COR-L47 (cell line): Measurements from ENCODE around the gene EXOC1.
A peak's percentile ranks its signal among the peaks of the same experiment; 100 is the strongest.

Source experiments
- DNase-seq: peaks from one replicate; lab custom pipeline; 2025; lab: John Stamatoyannopoulos, UW

Gene EXOC1

GRCh38 chr4:55857586-55857985 is 4.1 kb downstream of the EXOC1 start:
- DNase-seq: no peak

DNA sequence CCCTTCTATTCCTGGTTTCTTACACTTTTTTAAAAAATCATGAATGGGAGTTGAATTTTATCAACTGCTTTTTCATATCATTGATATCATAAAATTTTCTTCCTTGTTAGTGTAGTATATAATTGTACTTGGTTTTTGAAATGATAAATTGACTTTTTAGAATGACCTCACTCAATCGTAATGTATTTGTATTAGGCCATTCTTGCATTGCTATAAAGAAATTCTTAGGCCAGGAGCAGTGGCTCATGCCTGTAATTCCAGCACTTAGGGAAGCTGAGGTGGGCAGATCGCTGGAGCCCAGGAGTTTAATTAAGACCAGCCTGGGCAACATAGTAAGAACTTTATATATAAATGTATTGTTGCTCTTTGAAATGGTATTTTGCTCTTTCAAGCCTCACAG is 6.3 kb downstream of the EXOC1 start:
- DNase-seq: no peak

DNA sequence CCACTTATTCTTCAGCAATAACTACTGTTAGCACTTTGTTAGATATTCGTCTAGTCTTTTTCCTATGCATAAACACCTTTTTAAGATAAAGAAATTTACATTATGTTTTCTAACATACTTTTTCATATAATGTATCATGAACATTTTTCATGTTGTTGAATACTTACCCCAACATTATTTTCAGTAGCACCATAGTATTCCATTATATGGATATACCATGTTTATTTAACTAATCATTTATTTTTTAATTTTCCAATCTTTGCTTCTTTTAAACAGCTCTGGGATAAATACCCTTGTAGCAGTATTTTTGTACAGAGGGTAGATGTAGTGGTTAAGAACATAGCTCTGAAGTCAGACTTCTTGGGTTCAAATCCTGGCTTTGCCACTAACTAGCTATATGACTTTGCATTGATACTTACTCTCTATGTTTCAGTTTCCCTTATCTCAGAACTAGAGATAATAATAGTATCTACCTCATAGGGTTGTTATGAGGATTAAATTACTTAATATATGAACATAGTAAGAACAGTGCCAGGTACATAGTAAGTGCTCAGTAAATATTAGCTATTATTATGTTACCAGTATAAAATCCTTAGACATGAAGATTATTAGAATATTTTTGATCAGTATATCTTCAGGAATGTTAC is 11.3 kb downstream of the EXOC1 start:
- no peak for DNase-seq

DNA sequence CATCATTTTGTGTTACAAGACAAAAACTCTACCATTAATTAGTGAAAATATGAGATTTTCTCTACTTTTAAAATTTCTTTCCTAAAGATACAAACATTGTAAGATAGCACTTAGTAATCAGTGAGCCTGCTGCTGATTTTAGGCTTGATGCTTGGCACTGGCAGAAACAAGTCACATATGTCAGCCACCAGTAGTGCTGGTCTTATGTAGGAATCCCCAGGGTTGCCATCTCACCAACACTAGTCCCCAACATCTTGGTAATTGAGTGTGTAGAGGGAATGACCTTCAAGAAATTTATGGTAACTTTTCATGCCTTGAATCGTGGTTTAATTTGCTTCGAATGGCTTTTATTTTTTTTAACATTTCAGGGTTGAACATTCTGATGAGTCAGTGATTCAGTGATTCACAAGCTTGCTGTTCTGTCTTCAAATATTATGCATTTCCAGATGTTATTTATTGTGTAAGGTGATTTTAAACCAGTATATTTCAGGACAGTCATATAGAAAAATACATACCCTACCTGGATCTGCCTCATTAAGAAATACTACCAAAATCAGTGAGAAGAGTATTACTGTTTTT is 11.9 kb downstream of the EXOC1 start:
- no peak for DNase-seq

DNA sequence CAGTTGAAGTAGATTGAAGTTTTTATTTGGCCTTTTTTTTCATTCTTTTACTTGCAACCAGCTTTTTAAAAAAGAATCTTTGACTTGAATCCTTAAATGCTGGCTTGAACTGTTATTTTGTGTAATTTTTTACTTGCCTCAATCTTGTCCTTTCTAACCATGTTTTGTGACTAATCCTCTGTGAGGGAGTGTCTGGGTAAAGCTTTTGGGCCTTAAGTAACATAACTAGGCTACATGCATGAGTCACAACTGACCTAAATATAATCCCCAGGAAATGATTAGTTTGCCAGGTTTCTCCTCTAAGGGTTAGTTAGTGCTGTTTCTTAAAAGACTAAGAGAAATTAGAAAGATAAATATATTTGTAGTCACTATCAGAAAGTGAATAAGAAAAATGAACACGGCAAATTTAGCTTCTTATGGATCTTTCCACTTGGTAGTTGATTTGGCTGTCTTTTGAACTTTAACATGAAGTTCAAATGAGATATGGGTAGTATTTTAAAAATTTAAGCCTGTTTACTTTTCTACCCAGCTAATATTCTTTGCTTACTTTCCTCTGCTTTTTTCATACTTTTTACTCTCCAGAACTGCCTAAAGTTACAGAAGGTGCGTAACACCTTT is 13.0 kb downstream of the EXOC1 start:
- no peak for DNase-seq

GRCh38 chr4:55866973-55867574 is 13.6 kb downstream of the EXOC1 start:
- peak; percentile 47 for DNase-seq

- no peak for DNase-seq
These were observed 15.2 kb downstream of the EXOC1 start for GRCh38 chr4:55868581-55869090.

- no peak for DNase-seq
These were observed 17.9 kb downstream of the EXOC1 start for GRCh38 chr4:55871299-55871800.

DNA sequence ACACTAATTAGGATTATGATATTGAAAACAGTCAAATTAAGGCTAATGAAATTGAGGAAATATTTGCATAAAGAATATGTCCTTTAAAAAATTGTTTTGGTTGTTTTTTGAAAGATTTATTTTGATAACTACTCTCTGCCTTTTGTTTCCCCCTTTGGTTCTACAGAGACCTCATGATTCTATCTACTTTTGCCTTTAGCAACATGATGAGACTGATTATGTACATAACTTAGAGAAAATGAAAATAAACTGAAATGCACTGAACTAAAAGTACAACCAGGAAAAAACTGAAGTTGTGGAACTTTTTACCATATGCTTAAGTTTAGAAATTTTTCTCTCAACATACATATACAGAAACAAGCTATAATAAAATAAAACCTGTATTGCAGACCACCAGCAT is 21.4 kb downstream of the EXOC1 start:
- no peak for DNase-seq

GRCh38 chr4:55876387-55876786 is 22.9 kb downstream of the EXOC1 start:
- DNase-seq: no peak

DNA sequence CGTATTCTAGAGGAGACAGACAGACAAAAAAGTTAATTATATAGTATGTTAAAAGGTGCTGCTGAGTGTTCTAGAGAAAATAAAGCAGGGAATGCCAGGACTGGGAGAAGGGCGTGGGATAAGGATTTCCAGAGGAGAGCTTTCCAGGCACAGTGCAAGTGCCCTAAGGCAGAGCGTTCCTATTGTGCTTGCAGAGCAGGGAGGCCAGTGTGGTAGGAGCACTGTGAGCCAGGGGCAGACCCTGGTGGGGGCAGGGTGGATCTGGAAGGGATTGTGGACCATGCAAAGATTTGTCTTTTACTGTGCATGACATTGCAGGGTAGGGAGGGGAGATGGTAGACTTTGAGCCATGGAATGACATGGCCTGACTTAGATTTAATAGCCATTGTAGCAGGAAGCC is 25.8 kb downstream of the EXOC1 start:
- DNase-seq: no peak

- no peak for DNase-seq
These were observed 27.3 kb downstream of the EXOC1 start for GRCh38 chr4:55880652-55881280.

DNA sequence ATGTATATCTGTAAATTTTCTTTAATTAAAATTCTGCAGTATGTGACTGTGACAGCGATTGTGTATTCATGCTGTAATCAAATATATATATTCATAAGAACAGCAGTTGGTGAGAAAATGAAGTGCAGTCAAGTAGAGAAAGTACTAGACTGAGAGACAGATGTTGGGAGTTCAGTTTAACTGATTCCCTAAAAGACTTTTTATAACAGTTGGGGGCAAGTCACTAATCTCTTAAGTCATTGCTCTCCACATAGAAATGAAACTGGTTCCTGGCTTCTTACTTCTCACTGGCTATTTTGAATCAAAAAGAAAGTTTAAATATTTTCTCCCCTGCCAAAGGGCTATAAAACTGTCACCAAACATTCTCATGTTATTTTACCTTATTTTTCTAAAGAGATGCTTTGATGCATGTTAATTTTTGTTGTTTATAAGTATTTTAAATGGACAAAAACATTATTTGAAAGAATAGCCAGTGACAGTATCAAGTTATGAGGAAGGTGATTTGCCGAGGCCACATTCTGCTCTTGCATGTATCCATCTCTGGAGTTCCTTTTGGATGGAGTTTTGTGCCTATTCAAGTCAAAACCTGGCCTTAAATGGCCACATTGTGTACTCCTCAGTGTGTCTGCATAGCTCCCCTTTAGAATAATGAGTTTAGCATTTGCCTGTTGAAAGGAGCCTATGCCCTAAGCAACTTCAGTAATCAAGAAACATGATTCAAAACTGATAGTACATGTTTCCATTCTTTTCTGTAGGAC is 30.8 kb downstream of the EXOC1 start:
- no peak for DNase-seq

GRCh38 chr4:55884851-55885219 is 31.4 kb downstream of the EXOC1 start:
- no peak for DNase-seq

- no peak for DNase-seq
These were observed 34.1 kb downstream of the EXOC1 start for GRCh38 chr4:55887594-55887993.

DNA sequence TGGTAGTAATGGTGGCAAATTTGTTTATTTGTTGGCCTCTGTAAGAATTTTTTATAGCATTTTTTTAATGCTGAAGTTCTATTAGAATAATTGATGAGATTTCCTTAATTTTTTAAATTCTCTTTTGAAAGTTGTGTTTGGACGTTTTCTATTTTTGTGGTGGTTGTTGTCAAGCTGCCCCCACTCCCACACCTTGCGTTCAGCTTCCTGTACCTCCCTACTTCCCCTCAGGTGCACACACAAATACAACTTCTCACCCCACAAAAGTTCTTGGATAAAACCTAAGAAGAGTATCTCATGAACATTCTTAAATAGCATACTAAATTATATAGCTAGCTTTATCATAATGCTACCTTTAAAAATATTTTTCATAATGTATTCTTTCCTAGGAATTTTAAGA is 38.7 kb downstream of the EXOC1 start:
- DNase-seq: no peak

DNA sequence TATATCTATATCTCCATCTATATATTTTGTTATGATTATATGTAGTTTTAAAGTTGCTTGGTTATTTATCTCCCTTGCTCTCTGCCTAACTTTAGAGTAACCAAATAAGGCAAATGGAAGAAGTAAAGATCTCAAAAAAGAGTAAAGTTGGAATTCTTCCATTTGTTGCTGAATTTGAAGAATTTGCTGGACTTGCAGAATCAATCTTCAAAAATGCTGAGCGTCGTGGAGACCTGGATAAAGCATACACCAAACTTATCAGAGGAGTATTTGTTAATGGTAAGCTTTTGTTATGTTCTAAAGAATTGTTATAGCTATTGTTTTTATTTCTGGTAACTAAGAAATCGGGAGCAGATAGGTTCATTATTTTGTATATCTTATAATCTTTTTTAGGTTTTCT is 43.2 kb downstream of the EXOC1 start:
- DNase-seq: no peak

- DNase-seq: no peak
These were observed 49.2 kb downstream of the EXOC1 start for GRCh38 chr4:55902677-55903076.

DNA sequence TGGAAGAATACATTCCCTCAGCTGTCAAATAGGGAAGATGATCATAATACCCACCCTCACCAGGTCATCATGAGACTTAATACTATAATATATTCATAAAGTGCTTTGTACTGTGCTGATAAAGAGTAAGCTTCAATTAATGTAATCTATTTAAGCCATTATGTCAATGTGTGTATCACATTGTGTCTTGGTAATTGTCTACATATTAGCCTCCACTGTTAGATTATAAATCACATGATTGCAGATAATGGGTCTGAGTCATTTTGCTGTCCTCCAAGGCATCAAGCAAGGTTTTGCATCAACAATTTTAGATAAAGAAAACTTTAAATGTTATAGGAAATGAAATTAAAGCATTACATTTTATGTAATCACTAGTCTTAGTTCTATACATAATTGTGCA is 50.1 kb downstream of the EXOC1 start:
- DNase-seq: no peak

- no peak for DNase-seq
These were observed 51.1 kb downstream of the EXOC1 start for GRCh38 chr4:55904576-55904975.

- DNase-seq: no peak
These were observed 52.9 kb downstream of the EXOC1 start for GRCh38 chr4:55906323-55906722.

- DNase-seq: no peak
These were observed 53.5 kb downstream of the EXOC1 start for GRCh38 chr4:55906989-55907388.
